HG02870 (cell line): Measurements from ENCODE around the gene CX3CR1.

Experiments
- ATAC-seq: cut with Tn5 transposase; IDR thresholded peaks from one replicate; pipeline ENCODE4 v1.9.1; 2021; ENCODE audit warnings: mild to moderate bottlenecking, moderate library complexity; ENCODE audit not compliant: unreplicated experiment

Gene CX3CR1

DNA sequence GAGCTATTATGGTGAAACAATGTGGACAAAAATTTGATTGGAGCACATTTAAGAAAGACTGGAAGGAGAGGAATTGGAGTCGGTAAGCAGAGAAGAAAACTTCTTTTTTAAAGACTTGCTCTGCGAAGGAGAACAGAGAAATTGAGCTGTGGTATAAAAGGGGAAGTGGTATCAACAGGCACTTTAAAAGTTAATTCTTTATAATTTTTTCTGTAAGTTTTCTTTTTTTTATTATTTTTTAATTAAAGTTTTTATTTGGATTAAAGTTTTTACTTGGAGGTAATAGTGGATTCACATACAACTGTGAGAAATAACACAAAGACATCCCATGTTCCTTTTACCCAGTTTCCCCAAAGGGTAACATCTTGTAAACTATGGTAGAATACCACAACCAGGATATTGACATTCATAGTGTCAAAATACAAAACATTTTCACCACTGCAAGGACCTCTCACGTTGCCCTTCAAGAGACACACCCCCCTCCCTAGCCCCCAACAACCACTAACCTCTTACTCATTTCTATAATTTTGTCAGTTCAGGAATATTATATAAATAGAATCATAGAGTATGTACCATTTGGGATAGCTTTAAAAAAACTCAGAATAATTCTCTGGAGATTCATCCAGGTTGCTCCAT, 53.6 kb downstream of the CX3CR1 start:
- ATAC-seq: no peak

DNA sequence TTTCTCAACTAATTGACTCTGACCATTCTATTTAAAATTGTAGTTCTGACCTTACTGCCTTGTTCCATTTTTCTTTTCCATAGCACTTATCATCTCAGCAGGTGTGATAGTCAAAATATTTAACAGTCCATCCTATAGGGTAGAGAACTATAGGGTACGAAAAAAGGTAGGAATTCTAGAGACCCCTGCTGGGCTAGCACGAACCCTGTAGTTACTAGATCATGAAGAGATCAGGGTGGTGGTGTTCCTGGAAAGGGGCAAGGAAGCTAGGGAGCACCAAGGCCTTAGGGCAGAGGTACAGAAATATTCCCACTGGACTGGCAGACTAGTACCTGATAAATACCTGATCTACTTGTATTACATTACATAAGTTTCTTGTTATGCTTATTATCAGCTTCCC, 55.5 kb downstream of the CX3CR1 start:
- ATAC-seq: no peak

DNA sequence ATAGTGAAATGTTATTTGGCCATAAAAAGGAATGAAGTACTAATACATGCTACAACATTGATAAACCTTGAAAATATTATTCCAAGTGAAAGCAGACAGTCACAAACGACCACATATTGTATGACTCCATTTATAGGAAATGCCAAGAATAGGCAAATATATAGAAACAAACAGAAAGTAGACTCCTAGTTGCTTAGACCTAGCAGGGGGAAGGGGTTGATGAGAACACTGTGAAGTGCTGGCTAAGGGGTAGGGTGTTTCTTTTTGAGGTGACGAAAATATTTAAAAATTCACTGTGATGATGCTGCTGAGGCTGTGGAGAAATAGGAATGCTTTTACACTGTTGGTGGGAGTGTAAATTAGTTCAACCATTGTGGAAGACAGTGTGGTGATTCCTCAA, 56.9 kb downstream of the CX3CR1 start:
- ATAC-seq: no peak

DNA sequence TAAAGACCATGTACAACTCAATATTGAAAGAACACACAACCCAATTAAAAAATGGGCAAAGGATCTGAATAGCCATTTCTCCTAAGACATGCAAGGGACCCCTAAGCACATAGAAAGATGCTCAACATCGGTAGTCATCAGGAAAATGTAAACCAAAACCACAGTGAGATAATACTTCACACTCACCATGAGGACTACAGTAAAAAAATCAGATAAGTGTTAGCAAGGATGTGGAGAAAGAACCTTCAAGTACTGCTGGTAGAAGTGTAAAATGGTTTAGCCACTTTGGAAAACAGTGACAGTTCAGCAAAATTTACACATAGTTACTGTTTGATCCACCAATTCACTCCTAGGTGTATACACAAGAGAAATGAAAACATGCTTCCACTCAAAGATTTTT, 57.4 kb downstream of the CX3CR1 start:
- no peak for ATAC-seq

DNA sequence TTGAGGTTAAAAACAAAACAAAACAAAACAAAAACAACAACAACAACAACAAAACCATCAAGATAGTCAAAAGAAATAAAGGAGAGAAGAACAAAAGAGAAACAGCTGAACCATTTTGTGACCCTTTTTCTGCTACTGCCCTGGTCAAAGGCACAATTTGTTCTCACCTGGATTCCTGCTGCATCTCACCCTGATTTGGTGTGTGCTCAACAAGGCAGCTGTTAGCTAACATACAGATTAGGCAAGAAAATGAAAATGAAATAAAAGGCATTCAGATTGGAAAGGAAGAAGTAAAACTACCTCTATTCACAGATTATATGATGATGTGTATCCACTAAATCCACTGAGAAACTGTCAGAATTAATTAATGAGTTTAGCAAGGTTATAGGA, 58.7 kb downstream of the CX3CR1 start:
- no peak for ATAC-seq

DNA sequence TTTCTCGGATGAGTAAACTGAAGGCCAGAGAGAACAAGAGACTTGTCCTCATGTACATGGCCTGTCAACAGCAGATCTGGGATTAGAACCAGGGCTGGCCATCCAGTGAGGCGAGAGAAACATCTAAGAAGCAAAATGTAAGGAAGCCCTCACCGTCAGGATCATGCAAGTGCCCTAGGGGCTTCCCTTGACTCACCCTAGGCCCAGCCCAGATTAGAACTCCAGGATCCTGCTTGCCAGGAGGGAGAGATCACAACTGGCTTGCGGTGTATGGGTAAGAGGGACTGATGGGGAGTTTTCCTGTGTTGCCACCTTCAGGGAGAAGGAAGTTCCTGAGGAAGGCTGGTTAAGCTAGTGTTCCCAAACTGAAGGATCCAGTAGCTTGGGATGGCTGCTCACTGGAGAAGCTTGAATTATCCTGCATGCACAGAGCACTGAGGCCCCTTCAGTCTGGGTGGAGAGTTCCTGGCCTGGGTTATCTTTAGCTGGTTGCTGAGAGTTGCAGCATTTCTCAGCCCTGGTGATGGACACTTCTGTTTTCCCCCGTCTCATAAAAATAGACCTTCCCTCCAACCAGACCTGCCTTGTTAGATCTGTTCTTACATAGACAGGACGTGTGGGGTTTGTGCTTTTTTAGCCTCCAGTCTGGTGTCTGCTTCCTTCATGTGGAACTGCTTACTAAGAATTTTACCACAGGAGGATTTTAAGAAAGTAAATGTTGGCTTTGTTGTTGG, 59.3 kb downstream of the CX3CR1 start:
- ATAC-seq: no peak

DNA sequence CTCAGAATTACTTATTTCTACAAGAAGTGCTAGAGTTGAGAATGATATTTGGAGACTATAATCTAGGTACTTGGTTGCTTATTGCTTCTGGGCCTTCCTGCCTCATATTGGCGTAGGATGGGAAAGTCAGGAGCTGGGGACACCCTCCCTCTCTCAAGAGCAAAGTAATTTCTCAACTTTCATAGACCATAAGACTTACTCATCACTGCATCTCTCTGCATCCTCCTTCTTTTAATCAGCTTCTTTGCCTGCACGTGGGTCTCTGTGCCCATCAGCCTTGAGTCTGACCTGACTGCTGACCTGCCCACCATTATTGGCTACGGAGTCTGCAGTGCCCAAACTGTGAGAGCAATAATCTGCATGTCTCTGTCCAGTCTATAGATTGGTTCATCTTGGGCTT, 60.1 kb downstream of the CX3CR1 start:
- no peak for ATAC-seq

DNA sequence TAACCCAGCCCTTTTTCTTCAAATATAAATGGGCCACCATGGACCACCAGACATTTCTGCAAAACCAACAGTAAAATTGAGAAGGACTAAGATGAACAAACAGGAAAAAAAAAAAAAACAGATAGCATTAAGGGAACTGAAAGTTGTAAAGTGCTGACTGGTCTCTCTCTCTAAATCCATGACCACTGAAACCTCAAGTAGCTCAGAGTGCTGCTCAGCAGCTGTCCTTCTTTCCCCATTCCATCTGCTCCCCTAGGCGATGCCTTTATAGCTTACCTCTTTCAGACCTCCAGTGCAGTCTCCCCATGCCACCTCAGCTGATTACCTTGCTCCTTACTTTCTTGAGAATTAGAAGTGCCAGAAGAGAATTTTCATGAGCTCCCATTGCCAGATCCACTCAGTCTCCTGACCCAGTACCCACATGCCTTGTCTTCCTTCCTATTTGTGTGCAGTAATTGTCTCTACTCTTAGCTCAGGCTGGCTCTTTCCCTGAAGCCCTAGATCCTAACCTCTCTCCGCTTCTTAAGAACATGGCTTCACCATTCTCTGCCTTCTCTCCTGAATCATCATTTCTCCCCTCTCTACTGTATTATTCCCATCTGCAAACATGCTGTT, 63.6 kb downstream of the CX3CR1 start:
- peak; percentile 94 for ATAC-seq

DNA sequence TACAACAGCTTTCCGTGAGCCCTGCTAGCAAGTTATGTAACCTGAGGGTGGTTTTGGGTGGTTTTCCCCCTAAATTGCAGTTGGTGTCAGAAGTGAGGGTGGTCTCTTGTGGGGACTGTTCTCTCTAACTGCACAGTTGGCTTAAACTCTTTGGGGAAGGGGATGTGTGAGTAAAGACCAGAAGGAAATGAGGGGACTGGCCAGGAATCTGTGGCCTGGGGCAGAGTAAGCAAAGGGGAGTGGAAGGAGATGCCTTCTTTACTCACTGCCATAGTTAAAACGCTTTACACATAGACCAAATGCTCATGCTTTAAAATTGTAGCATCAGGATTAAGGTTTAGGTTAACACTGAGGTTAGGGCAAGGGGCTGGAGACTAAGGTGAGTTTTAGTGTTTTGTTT, 66.2 kb downstream of the CX3CR1 start:
- ATAC-seq: no peak
